Measurements from ENCODE around the gene GMDS.

Gene GMDS

GRCh38 chr6:1800845-1801244 is 444.6 kb downstream of the GMDS start:
- no peak for DNase-seq (ENCODE audit: low spot score)

DNA sequence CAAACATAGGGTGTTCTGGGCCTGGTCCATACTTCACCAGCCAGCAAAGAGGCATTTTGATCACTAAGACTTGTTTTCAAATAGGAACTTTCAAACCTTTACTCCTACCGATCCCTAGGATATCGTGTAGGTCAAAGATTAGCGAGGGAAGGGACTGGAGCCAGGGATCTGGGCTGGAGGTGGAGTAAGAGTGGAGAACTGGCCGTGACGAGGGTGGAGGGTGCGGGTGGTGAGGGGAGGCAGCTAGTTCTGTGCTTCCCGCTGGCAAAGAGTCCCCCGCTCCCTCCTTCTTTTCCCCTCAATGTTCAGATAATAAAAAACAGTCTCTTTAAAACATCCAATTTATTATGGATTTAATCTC is 446.5 kb downstream of the GMDS start:
- no peak for DNase-seq (ENCODE audit: low spot score)

DNA sequence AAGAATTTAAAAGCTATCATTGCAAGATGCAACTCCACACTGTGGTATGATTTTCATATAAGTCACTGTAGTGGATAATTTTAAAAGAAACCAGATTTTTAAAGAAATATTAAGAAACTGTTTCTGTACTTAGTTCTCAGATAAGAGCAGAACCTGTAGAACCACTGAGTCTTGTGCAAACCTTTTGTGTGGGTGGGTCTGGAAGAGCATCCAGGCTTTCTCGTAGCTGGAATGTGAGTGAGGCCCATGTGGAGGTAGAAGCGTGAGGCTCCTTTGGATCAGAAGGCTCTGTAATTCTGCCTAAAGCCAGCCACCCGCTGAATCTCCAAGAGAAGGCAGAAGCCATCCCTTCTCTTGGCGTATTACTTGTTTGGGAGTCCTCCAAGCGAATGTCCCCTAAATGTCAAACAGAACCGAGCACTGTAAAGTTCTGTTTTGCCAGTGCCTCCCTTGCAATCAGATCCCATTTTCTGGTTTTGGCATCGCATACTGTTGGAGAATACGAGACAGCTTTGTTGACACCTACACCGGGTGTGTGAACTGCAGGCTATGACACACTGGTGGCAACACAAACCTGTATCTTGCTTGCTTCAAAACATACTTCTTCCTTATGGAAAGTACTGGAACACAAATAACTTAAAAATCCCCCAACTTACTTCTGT is 447.0 kb downstream of the GMDS start:
- DNase-seq (ENCODE audit: low spot score): no peak

DNA sequence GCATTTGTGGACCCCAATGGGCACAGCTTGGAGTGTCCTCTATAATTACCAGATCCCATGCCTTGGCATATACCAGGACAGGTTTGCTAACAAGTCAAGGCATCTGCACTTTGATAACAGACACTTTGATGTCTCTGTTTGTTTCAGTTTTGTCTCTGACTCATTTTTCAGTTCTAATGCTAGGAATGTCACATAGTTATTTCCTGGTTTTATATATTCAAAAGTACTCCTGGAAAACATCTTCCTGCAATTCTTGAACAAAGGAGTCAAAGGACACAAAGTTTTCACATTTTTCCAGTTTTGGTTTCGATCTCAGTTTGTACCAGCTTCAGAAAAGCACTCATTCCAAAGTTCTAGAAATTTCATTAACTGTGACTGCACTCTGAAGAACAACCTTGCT is 447.6 kb downstream of the GMDS start:
- no peak for DNase-seq (ENCODE audit: low spot score)

GRCh38 chr6:1796706-1797529 is 448.5 kb downstream of the GMDS start:
- DNase-seq (ENCODE audit: low spot score): no peak

DNA sequence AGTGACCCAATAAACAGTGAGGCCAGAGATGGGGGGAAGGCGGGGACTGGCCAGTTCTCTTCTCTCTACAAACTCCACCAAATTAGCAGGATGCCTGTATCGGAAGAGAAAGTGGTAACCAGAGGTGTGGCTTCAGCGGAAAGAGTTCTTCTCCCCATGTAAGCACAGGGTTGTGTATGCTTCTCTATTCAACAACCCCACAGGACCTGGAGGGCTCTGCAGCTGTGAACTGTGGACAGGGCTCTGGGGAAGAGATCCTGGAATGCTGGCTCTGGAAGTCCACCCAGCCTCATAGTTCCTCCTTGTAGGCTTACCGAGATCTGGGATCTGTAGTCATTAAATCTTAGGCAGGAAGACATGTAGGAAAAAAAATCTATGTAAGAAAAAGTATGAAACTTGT is 449.5 kb downstream of the GMDS start:
- DNase-seq (ENCODE audit: low spot score): no peak

- DNase-seq (ENCODE audit: low spot score): no peak
These were observed 452.4 kb downstream of the GMDS start for GRCh38 chr6:1792989-1793388.

GRCh38 chr6:1790684-1791083 is 454.7 kb downstream of the GMDS start:
- no peak for DNase-seq (ENCODE audit: low spot score)

- DNase-seq (ENCODE audit: low spot score): no peak
These were observed 456.3 kb downstream of the GMDS start for GRCh38 chr6:1789092-1789491.

- no peak for DNase-seq (ENCODE audit: low spot score)
These were observed 457.5 kb downstream of the GMDS start for GRCh38 chr6:1787894-1788293.

DNA sequence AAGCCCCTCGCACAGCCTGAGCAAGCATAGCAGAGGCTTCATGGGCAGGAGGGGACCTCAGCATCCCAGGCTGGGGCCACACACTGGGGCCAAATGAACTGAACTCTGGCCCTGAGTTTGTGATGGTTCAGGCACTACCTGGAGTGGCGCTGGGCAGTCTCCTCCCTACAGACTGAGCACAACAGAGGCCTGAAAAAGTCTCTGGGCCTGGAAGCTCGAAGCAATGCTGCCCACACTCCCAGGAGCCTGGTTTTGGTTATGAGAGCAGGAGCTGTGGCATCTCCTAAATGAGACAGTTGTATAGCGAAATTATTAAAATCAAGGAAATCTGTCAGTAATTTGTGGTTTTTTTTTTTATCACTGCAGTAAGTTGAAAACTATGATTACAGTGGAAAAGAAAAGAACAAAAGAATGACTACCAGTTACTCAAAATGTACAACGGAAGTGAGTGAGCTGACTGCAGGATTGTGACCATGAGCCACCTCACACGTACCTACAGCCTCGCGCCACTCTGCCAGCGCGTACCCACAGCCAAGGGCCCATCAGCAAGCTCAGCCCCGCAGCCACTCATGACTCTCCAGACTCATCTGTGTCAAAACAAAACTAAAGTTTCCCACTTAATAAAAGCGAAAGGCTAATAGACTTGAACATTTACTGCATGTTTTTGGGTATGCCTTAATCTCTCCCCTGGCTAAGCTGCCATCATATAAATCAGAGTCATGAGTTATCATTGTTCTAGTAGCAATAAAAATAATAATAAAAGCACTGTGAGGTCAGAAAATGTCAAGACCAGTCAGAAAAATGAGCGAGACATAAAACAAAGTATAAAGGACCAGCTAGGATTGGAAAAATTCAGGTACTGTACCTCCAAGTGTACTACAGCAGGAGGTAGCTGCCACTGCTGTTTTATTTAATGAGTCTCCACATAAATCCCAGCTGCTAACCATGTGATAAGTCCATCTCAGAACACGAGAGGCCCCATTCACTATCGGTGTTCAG is 458.7 kb downstream of the GMDS start:
- DNase-seq (ENCODE audit: low spot score): peak; percentile 1

DNA sequence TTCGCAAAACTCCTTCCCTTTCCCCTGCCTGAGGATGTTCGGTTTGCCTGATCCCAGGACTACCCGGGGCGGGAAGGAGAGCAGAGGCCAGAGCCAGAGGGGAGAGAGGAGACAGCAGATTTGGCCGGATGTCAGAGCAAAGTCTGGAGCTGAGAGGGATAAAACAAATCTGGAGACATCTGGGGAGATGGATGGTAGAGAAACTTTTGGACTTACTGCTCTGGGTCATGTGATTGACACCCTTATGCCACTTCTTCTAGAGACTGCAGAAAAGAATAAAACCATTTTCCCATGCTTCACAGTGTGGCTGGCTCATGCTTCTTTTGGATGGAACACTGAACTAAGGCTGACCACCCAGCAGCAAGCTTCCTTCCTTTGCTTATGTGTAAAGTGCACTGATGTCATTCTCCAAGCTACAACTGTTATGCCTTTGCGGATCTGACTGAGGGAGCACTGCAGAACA is 461.0 kb downstream of the GMDS start:
- no peak for DNase-seq (ENCODE audit: low spot score)

DNA sequence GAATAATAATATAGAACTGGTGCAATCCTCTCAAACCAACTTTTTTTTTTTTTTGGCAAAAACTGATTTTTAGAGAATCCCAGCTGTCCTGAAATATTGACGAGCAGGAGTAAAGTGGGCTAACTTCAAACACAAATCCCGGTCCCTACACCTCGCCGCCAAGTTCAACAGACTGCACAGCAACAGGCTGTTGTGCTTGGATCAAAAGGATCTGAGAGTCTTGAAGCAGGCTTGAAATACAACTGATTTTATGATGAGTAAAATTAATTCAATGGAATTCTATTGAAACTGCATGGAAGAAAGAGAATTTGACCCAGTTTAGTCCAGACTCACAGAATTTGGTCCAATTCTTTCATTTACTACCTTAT is 463.6 kb downstream of the GMDS start:
- DNase-seq (ENCODE audit: low spot score): no peak

- no peak for DNase-seq (ENCODE audit: low spot score)
These were observed 464.1 kb downstream of the GMDS start for GRCh38 chr6:1781152-1781816.

- DNase-seq (ENCODE audit: low spot score): no peak
These were observed 465.0 kb downstream of the GMDS start for GRCh38 chr6:1780251-1780867.

DNA sequence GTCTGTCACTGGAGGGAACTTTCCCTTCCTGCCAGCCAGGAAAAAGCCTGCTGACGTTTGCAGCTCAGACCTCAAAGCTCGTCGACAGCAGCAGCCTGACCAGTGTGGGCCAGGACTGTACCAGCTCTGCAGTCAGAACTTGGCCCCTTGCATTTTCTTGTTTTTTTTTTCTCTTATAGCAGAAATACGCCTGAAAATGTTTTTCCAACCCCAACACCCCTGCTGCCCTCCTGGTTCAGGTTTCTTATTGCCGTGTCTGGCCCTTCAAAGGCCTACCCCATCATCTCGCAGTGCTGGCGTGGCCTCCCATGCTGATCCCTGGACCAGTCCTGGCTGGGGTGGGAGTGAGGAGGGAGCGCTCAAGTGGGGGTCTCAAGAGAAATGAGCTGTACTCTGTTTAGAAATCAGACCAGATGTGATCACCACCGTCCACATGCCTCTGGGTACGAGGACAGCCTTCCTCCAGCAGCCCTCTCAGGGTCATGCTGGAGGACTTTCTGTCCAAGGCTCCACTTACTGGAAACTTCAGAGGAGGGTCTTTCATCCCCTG is 466.6 kb downstream of the GMDS start:
- no peak for DNase-seq (ENCODE audit: low spot score)

DNA sequence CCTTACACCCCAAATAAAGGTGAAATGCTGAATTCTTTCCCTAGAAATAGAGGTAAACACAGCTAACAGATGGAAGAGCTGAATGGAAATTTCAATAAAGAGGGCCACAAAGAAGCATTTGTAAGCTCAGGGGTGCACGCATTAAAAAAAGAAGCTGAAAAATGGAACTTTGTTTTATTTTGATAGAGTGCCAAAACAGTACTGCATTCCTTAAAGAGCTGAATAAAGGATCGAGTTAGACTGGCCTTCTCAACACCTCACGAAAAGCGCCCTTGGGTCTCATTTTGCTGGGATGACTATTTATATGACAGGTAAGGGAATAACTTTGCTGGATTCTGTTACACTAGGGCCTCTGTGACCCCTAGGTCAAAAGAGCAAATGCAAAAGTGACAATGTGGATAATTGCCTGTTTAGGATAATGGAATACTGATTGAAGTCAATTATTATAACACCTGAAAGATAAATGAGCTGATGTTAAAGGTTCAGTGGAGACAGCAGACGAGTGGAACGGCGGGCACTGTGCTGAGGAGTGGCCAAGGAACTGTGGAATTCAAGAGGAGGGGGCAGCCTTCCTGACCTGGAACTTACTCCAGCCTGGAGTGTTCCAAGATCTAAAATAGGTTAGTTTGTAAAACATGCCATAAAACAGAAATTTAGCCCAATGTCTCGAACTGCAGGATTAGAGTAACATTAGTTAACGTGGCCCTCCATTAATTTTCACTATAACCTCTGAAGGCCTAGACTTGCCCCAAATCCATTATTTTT is 467.3 kb downstream of the GMDS start:
- no peak for DNase-seq (ENCODE audit: low spot score)

- no peak for DNase-seq (ENCODE audit: low spot score)
These were observed 470.0 kb downstream of the GMDS start for GRCh38 chr6:1775441-1775840.

DNA sequence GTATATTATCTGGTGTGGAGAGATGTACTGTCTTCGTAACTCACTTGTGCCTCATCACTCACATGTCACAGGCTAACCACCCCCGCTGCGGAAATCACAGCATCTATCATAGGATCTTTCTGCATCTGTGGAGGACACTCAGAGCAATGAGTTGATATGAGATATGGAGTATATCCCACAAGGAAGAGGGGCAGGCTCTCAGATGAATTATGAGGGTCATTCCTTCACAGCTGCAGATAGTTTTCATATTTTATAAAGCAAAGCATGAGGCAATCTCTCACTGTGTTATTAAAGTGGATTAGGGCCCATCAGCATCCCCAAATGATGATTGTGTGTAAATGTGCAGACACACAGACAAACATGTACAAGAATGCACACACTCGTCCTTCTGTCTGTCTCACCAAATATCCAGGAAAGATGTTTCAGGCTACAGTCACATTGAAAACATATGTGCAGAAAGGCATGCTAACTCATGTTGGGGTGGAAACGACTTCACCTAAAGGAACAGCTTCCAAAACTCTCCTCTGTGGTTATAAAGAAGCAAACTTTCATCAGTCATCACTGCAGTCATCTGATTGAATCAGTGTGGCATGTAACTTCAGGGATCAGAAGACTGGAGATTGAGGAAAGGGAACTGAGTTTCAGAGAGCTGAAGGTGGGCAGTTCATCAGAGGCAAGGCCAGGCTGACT is 471.0 kb downstream of the GMDS start:
- DNase-seq (ENCODE audit: low spot score): no peak

DNA sequence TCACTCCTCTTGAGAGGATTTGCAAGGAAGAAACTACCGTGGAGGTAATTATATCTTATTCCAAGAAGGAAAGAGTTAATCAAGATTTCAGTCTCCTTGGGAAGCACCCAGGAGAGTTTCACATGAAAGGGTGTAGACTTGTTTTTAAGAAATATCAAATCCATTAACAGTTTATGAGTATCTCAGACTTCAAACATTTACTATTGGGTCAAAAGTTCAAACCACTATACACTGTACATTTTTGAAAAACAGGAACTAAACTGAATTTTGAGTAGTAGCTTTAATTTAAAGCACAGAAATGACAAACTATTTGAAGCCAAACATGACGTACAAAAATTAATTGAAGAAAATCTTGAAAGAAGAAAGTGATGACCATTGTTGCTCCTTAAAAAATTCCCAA is 471.7 kb downstream of the GMDS start:
- no peak for DNase-seq (ENCODE audit: low spot score)
